HG02973 (cell line): ENCODE data around the gene RAF1.
A peak's percentile ranks its signal among the peaks of the same experiment; 100 is the strongest.
"Not testable (repeated sequence)": the region's sequence is repeated elsewhere in the genome, so short reads cannot be mapped to it uniquely, and the experiment has no call there.

Experiments
- ATAC-seq: cut with Tn5 transposase; IDR thresholded peaks from one replicate; pipeline ENCODE4 v1.9.1; 2021; ENCODE audit warnings: moderate library complexity; ENCODE audit not compliant: unreplicated experiment

The RAF1 gene

DNA sequence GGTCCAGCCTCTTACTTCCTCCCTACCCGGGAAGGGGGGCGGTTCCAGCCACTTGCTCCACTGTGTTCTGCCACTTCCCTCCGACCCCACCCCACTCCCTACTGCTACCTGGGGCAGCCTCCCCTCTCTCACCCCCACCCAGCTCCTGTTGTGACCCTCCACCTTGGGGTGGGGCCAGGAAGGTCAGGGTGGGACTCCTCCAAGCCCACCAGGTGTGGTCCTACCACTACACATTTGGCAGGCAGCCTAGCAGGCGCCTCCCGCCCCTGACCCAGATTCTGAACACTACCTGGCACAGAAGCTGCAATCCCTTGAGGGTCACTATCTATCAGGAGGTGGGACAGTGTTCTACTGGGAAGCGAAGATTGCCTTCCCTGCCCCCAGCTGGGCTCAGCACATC lies 13.7 kb upstream of the RAF1 start:
- ATAC-seq, result no peak

DNA sequence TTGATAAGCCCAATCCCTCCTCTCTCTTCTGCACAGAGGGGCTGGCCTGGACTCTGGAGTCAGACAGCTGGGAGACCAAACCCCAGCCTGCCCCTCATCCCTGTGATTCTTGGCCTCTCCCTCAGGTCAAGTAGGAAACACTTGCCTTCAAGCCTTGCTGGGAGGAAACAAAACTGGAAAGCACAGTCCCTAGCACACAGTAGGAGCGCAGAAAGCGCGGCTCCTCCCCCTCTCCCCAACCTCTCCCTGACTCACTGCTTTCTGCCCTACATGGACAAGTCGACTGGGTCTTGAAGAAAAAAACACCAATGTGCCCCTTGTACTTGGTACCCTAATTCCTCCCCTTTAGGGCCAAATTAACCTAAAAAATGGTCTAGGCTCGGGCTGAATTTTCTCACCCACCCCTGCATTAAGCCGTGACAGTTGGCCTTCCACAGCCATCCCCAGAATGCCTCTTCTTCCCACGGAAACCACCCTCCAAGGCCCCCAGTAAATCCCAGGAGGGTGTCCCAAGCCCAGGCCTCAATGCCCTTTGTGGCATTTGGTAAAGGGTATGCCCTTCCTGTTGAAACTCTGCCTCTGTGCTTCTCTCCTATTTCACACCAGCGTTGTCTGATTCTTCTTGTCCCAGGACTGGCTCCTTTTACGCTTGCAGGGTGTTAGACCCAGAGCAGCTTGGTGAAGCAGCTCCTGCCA lies 11.3 kb upstream of the RAF1 start:
- ATAC-seq, result no peak

DNA sequence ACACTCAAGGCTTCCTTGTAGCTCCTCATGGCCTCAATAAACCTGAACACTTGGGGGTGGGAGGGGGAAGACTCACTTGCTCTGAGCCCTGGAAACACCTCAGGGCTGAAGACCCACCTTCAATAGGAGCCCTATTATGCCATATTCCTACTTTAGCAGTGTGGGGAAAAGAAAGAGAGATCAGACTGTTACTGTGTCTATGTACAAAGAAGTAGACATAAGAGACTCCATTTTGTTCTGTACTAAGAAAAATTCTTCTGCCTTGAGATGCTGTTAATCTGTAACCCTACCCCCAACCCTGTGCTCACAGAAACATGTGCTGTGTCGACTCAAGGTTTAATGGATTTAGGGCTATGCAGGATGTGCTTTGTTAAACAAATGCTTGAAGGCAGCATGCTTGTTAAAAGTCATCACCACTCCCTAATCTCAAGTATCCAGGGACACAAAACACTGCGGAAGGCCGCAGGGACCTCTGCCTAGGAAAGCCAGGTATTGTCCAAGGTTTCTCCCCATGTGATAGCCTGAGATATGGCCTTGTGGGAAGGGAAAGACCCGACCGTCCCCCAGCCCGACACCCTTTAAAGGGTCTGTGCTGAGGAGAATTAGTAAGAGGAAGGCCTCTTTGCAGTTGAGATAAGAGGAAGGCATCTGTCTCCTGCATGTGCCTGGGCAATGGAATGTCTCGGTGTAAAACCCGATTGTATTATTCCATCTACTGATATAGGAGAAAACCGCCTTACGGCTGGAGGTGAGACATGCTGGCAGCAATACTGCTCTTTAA lies 10.2 kb upstream of the RAF1 start:
- not testable (repeated sequence) for ATAC-seq

DNA sequence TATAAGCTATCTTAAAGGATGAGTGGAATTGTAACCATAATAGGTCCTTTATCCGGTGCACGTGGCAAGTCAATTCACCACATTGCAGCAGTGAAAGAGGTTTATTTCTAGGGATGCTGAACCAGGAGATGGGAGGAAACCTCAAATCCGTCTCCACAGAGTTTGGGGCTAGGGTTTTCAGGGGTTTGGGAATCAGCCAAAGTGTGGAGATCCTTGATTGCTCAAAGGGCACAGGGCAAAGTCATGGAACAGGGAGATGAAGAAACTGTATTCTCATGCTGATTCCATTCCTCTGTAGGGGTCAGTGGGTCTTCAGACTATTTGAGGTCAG lies 7.2 kb upstream of the RAF1 start:
- ATAC-seq, result no peak

DNA sequence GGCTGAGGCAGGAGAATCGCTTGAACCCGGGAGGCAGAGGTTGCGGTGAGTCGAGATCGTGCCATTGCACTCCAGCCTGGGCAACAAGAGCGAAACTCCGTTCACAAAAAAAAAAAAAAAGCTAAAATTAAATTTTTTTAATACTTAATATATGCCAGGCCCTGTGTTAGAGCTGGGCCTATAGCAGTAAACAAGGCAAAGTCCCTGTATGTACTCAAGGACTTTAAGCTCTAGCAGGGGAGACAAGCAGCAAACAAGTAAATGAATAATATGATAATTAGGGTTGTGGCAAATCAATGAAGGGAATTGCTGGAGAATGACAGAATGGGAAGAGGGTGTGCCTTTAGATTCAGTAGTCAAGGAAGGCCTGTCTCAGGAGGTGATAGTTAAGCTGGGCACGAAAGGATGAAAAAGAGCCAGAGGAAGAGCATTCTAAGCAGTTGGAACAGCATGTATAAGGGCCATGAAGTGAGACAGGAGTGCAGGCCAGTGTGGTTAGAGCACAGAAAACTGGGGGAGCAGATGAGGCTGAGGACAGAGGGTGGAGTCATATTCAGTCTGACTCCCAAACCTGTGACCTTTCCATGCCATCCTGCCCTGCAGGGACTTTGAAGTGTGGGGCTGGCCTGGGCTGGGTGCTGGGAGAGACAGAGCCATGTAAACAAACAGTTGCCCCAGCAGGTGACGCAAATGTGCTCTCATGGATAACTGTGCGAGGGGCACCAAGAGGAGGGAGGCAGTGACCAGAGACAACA lies 6.6 kb upstream of the RAF1 start:
- ATAC-seq, result no peak

DNA sequence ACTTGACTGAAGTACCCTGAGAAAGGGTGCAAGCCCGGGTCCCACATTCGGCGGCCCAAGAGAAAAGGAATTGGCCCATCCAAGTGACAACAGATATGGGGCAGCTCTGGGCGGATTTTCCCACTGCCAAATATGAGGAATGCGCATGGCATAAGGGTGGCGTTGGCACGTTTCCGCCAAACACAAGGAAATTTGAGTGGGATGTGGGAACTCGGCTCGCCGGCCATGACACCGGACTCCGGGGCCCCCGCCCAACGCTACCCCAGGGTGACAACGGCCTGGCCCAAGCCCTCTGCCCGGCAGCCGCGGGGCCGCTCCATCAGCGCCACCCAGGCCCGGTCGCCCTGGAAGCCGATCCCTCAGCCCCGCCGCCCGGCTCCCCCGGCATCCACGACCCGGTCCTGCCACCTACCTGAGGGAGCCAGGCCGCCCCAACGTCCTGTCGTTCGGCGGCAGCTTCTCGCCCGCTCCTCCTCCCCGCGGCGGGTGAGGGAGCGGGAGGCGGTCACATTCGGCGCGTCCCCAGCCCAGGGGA lies 449 bp downstream of the RAF1 start:
- peak; percentile 38 for ATAC-seq

DNA sequence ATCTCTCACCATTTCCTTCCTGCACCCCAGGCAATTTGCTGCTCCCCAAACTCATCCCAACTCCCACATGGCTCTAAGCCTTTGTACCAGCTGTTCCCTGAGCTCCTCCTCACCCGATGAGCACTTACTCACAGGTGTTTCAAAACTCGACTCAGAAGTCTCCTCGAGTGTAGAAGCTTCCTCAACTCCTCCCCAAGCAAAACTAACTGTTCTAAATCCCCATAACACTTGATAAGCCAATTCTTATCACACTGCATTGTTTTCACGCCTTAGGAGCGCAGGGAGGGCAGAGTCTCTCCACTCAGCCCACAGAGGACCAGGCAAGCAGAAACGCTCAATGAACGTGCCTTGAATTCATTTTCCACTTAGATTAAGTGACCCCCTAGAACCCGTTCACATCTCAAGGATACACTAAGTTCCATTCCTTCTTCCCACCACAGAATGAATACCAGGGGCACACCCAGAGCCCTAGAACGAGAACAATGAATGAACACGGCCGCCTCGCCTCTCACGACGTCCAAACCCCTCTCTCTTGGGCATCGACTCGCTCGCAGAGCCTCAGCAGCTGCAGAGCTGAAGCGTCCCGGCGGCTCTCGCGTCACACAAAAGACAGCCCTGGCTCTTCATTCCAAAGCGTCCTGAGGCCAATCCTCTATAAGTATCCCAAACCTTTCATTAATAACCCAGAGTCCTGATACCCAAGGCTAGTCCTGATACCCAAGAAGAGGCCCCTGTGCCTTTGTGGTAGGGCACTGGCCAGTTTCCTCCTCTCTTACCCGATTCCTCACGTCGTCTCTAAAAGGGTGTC lies 1.1 kb downstream of the RAF1 start:
- no peak for ATAC-seq

DNA sequence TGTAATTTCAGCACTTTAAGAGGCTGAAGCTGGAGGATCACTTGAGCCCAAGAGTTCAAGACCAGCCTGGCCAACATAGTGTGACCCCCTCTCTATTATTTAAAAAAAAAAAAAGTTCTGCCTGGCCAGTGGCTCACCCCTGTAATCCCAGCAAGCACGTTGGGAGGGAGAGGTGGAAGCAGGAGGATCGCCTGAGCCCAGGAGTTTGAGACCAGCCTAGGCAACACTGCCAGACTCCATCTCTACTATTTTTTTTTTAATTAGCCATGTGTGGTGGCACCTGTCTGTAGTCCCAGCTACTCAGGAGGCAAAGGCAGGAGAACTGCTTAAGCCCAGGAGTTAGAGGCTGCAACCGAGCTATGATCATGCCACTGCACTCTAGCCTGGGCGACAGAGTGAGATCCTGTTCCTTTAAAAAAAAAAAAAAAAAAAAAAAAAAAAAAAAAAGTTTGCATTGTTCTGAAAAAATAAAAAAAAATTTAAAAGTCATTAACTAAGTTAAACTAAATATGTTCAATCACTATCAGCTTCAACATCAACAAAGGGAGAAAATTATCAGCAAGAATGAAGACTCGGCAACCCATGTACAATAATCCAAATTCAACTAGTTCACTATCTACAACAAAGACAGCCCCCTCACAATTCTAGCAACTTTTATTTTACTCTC lies 1.9 kb downstream of the RAF1 start:
- no peak for ATAC-seq

DNA sequence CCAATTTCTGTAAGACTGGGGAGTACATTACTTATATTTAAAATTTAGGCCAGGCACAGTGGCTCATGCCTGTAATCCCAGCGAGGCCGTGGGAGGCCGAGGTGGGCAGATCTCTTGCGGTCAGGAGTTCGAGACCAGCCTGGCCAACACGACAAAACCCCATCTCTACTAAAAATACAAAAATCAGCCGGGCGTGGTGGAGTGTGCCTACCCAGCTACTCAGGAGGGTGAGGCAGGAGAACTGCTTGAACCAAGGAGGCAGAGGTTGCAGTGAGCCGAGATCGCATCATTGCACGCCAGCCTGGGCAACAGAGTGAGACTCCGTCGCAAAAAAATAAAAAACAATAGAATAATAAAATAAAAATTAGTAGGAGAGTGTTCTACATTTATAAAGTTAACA lies 2.5 kb downstream of the RAF1 start:
- ATAC-seq, result not testable (repeated sequence)

DNA sequence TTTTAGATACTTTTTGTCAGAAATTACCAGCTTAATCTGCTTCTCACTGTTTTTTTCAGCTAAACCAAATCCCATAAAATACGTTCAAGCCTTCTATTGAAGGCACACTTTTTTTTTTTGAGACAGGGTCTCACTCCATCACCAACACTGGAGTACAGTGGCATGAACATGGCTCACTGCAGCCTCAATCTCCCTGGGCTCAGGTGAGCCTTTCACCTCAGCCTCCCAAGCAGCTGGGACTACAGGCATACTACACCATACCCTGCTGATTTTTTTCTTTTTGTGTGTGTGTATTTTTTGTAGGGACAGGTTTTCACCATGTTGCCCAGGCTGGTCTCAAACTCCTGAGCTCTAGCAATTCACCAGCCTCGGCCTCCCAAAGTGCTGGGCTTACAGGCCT lies 3.7 kb downstream of the RAF1 start:
- ATAC-seq, result no peak

DNA sequence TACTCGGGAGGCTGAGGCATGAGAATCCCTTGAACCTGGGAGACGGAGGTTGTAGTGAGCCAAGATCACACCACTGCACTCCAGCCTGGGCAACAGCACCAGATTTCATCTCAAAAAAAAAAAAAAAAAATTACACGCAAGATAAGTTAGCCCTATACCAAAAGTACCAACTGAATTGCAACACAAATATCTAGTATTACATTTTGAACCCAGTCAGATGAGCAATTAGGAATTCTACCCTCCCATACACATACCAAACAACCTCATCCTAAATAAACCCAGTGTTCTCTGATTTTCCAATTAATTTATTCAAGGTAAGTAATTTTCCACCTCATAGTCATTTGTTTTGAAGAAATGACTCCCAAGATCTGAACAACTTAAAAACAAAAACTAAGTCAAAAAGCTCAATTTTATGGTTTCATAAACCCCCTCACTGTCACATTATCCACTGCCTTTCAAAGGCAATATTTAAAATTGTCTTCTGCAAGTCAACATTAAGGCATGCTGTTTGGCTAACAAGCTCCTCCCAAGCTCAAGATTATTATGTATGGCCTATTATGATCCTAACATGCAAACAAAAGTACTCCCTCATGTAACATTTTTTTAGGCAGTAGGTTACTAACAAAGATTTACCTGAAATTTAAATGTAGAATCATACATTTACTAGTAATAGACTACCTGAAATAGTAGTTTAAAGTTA lies 4.5 kb downstream of the RAF1 start:
- ATAC-seq, result no peak

DNA sequence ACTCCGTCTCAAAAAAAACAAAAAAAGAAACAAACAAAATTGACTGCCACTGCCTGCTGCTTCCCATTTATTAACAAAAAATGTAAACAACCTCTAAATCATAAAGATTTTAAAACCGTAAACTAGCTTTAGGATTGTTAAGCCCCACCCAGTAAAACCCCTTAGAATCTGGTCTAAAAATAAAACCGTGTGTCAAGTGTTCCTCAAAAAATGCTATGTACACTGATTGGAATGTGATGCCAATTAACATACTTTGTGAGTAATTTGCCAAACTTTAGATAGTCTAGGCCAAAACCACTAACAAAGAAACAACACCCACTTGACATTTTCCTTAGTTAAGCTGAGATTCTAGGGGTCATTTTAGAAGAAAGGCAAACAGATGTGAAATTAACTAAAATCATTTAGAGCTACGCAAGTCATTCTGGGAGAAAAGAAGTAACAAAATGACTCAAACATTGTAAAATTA lies 5.3 kb downstream of the RAF1 start:
- ATAC-seq, result no peak

DNA sequence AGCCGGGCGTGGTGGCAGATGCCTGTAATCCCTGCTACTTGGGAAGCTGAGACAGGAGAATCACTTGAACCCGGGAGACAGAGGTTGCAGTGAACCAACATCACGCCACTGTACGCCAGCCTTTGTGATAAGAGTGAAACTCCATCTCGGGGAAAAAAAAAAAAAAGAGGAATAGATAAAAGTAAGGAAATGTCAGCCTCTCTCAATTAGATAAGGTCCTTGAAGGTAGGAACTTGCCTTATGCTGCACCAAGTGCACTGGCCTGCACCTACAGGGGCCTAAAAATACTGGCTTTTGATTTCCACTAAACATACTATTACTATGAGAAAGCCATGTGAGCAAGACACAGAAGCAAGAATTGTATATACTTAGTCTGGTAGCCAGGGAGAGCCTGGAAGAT lies 7.1 kb downstream of the RAF1 start:
- no peak for ATAC-seq

DNA sequence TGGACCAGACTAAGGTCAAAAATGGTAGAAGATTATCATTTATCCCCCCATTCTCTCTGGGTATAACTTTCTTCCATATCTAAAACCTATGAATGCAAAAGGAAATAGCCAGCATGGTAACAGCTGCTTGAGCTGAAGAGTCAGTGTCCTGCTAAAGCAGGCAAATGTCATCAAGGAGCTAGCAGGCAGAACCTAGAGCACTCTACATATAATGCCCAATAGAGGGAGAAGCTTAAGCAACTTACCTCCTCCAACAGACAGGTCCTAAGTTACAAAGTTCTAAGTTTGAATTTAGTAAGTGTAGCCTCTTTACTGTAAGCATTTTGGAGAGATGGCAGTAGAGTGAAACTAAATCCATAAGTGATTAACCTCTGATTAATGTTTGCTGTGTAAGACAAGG lies 7.7 kb downstream of the RAF1 start:
- ATAC-seq, result no peak

DNA sequence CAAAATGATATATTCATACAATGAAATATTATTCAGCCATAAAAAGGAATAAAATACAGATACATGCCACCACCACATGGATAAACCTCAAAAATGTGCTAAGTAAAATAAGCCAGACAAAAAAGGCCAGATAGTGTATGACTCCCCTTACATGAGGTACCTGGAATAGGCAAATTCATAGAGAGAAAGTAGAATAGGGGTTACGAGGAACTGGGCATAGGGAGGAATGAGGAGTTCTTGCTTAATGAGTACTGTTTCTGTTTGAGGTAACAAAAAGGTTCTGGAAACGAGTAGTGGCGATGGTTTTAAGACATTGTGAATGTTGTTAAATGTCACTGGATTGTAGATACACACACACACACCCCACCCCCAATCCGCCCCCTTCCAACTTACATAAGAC lies 8.2 kb downstream of the RAF1 start:
- ATAC-seq, result no peak

DNA sequence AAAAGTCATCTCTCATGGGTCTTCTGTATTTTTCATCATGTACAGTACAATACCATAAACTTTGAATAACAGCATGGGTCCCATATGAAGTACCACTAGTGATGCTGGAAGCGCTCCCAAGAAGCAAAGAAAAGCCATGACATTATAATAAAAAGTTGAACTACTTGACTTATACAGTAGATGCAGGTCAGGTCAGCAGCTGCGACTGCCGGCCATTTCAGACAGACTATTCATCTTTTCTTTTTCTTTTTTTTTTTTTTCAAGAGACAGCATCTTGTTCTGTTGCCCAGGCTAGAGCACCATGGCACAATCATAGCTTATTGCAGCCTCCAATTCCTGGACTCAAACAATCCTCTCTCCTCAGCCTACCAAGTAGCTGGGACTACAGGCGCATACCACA lies 10.2 kb downstream of the RAF1 start:
- no peak for ATAC-seq

DNA sequence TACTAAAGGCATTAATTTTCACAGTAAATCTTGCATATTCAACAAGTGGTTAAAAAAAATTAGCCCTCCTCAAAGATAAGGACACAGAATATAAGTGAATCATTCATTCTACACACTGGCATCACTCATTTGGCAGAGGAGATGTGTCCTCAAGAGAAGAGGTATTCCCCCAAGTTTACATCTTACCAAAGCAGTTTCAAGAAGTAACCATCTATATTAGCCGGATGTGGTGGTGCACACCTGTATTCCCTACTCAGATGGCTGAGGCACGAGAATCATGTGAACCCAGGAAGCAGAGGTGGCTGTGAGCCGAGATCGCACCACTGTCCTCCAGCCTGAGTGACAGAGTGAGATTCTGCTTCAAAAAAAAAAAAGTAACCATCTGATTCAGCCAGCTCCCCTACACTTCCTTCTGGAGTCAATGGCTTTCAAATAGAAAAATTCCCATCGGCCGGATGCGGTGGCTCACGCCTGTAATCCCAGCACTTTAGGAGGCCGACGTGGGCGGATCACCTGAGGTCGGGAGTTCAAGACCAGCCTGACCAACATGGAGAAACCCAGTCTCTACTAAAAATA lies 15.4 kb downstream of the RAF1 start:
- no peak for ATAC-seq

DNA sequence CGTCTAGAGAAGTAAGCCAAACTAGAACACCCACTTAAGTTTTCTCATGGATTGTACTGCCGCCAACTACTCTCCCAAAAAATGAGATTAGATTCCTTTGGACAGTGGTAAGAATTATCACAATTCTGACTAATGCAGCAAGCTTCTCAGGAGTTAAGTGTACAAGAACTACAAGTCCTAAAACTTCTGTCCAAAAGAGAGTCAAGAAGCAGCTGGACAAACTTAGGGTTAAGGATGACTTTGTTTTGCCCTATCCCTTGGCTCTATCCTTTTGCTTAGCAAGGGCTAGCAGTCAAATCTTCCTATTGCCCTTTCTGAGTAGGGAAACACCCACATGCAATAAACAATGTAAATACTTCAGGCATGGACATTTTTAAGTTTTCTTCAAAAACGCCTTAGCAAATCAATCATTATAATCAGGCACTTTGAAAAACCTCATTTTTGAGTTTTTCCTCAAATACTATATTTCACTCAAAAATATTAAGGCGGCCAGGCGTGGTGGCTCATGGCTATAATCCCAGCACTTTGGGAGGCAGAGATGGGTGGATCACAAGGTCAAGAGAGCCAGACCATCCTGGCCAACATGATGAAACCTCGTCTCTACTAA lies 19.5 kb downstream of the RAF1 start:
- no peak for ATAC-seq

DNA sequence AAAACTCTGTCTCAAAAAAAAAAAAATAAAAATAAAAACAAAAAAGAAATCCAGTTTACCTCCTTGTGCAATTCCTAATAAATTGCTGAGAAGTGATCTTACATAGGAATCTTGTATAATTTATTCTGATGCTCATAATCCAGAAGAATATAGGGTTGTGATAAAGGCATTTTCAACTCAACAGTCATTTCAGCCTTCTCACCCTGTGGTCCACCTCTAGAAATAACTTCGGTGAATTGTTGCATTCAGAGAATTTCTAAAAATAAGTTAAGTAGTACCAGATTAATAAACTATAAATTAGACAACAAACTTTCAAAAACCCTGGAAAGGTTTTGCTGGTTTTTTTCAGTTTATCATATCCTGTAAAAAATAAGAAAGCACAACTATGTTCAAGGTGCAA lies 20.2 kb downstream of the RAF1 start:
- ATAC-seq, result no peak
